HepG2 (cell line): Measurements from ENCODE around the gene FEM1C. TPM values are rescaled to one million over a fixed set of nuclear protein-coding genes. Genes with fewer than 3 reads are reported as not detected.

Experiments
- ATAC-seq: fragments of 200-7000 bp; cut with Tn5 transposase; 3 replicates; pipeline ENCODE4 v1.9.1; 2020; ENCODE audit warnings: mild to moderate bottlenecking, moderate library complexity
- BruUV-seq: library from RNA; stranded (reverse); fragments of 400-500 nt; replicated peaks from 2 replicates; lab custom pipeline; 2021; lab: Mats Ljungman, UMichigan
- CTCF ChIA-PET: fragments of 300-600 bp; formaldehyde crosslinking; extraction: SDS; loops from one replicate; lab custom pipeline; 2021; ENCODE audit warnings: low total read pairs, inconsistent platforms, low intra/inter-chr PET ratio; lab: Yijun Ruan, JAX
- POLR2A ChIA-PET: fragments of 350-600 bp; sonication (Branson Sonifier 250); formaldehyde crosslinking; loops from one replicate; lab custom pipeline; 2020; ENCODE audit warnings: antibody characterized with exemption, inconsistent platforms; lab: Yijun Ruan, JAX
- DNase-seq: peaks from one replicate; pipeline ENCODE4 v3.0.0-alpha.2; 2015; ENCODE audit warnings: low spot score
- FAIRE-seq: peaks from 3 replicates; lab custom pipeline; 2011; peaks lifted over from hg19 to GRCh38; lab: Jason Lieb, UNC
- H2AFZ ChIP-seq: one replicate; pipeline ENCODE4 v1.6.1; 2011; ENCODE audit warnings: low read length, inconsistent platforms
- H3K27ac ChIP-seq: fragments of 300-600 bp; 3 replicates; pipeline ENCODE4 v1.8.0; 2011; ENCODE audit warnings: mixed run types, mild to moderate bottlenecking, mixed read lengths, low read length, inconsistent platforms; ENCODE audit not compliant: insufficient read depth; ENCODE audit errors: extremely low read length
- H3K27me3 ChIP-seq, 2 experiments: fragments of 200-600 bp in 1 of 2; 2 replicates in 1 of 2; 3 replicates in 1 of 2; pipeline versions ENCODE4 v1.6.0 to v1.8.0; 2011; ENCODE audit warnings: low read length in 2 of 2, mild to moderate bottlenecking in 2 of 2, moderate library complexity in 2 of 2, inconsistent platforms in 1 of 2; ENCODE audit not compliant: insufficient read depth in 2 of 2, control insufficient read depth in 1 of 2
- H3K36me3 ChIP-seq, 2 experiments: fragments of 200-600 bp in 1 of 2; replicated peaks in 1 of 2; 2 replicates in 1 of 2; 3 replicates in 1 of 2; pipeline versions ENCODE4 v1.5.1 to v1.8.0; 2011; ENCODE audit warnings: low read length in 2 of 2, inconsistent platforms in 1 of 2; ENCODE audit not compliant: insufficient read depth in 2 of 2, control insufficient read depth in 1 of 2
- H3K4me1 ChIP-seq: 2 replicates; pipeline ENCODE4 v1.5.1; 2012; ENCODE audit warnings: low read length, inconsistent platforms; ENCODE audit not compliant: insufficient read depth
- H3K4me2 ChIP-seq: 2 replicates; pipeline ENCODE4 v1.6.0; 2011; ENCODE audit warnings: low read depth, low read length, inconsistent platforms
- H3K4me3 ChIP-seq, 3 experiments: fragments of 200-600 bp in 1 of 3; sonication (generic), shearing (Covaris generic) in 1 of 3; replicated peaks in 1 of 3; 2 replicates each; pipeline ENCODE4 v1.5.1; 2011 to 2016; ENCODE audit warnings: low read length in 3 of 3, inconsistent platforms in 2 of 3, low read depth in 2 of 3, mild to moderate bottlenecking in 2 of 3, control low read depth in 1 of 3, mixed read lengths in 1 of 3; ENCODE audit not compliant: insufficient read depth in 1 of 3
- H3K79me2 ChIP-seq: one replicate; pipeline ENCODE4 v1.6.1; 2011; ENCODE audit warnings: low read length, inconsistent platforms; ENCODE audit not compliant: insufficient read depth
- H3K9ac ChIP-seq: 2 replicates; pipeline ENCODE4 v1.6.0; 2011; ENCODE audit warnings: mild to moderate bottlenecking, low read depth, low read length, inconsistent platforms; ENCODE audit not compliant: insufficient read depth
- H3K9me3 ChIP-seq: 2 replicates; pipeline ENCODE4 v1.5.1; 2012; ENCODE audit warnings: mild to moderate bottlenecking, low read length
- H4K20me1 ChIP-seq: 2 replicates; pipeline ENCODE4 v1.6.0; 2011; ENCODE audit warnings: inconsistent platforms, mild to moderate bottlenecking, low read length, moderate library complexity; ENCODE audit not compliant: insufficient read depth
- MAFK ChIP-seq, 2 experiments: IDR thresholded peaks in 1 of 2; conservative IDR thresholded peaks in 1 of 2; 2 replicates each; pipeline ENCODE4 v1.6.1; 2011; ENCODE audit warnings: improper control_type of control experiment in 2 of 2, low read length in 2 of 2
- ZC3H13 ChIP-seq: sonication (generic); formaldehyde crosslinking; IDR thresholded peaks from 2 replicates; pipeline ENCODE4 v1.8.1; 2023; ENCODE audit warnings: mild to moderate bottlenecking, missing genetic modification reagents, moderate library complexity
- ZNF616 ChIP-seq: sonication (generic); formaldehyde crosslinking; IDR thresholded peaks from 2 replicates; pipeline ENCODE4 v1.5.0; 2020; ENCODE audit warnings: low read depth, mild to moderate bottlenecking, missing genetic modification reagents
- whole genome bisulfite sequencing: methylation state at CpG from one replicate; pipeline ENCODE4 v1.1.6; 2017; ENCODE audit warnings: low lambda C conversion rate; 5-methylcytosine and 5-hydroxymethylcytosine counted together
- in situ Hi-C: cut with HindIII; loops from 2 replicates; pipeline ENCODE4 v1.10.0; 2017; ENCODE audit warnings: low pct_unique_long_range_greater_than_20kb; ENCODE audit not compliant: extremely low pct_ligation_motif_present
- intact Hi-C: fragments of 100-400 bp; cut with micrococcal nuclease; formaldehyde crosslinking; loops from one replicate; pipeline ENCODE4 v1.10.0; 2022; ENCODE audit not compliant: unreplicated experiment
- polyA plus RNA-seq, 8 experiments: library from polyadenylated mRNA; depleted of rRNA in 3 of 8; stranded (reverse) in 7 of 8; unstranded in 1 of 8; fragments of >200 nt; fragmentation: Illumina TruSeq in 4 of 8; extraction: Trizol in 4 of 8; gene quantifications; 2 replicates each; pipeline versions ENCODE4 v1.2.1 to v1.2.3, GENCODE V29; 2011 to 2016; ENCODE audit warnings: low read depth in 4 of 8, missing spikeins in 1 of 8, mixed read lengths in 1 of 8; ENCODE audit not compliant: insufficient read depth in 1 of 8
- total RNA-seq, 5 experiments: library from RNA; depleted of rRNA; stranded (reverse); fragments of >200 nt; fragmentation: Illumina TruSeq; extraction: Trizol; gene quantifications; 2 replicates each; pipeline ENCODE4 v1.2.3, GENCODE V29; 2016; ENCODE audit warnings: low read depth in 1 of 5
- TF ChIP-seq, protein P1 (sequence below): sonication (generic); formaldehyde crosslinking; IDR thresholded peaks from 2 replicates; pipeline ENCODE4 v1.4.0; 2020; ENCODE audit warnings: missing genetic modification reagents
- TF ChIP-seq, protein P2 (sequence below): sonication (generic); formaldehyde crosslinking; IDR thresholded peaks from 2 replicates; pipeline ENCODE4; 2020; ENCODE audit warnings: missing genetic modification reagents, mild to moderate bottlenecking, borderline replicate concordance

FEM1C gene
- total and polyA plus RNA-seq, 2 of the 13 experiments (the other 11 are each of a cell fraction or from before 2014, with no cell fraction given), result 5.5 to 8.3 TPM

DNA sequence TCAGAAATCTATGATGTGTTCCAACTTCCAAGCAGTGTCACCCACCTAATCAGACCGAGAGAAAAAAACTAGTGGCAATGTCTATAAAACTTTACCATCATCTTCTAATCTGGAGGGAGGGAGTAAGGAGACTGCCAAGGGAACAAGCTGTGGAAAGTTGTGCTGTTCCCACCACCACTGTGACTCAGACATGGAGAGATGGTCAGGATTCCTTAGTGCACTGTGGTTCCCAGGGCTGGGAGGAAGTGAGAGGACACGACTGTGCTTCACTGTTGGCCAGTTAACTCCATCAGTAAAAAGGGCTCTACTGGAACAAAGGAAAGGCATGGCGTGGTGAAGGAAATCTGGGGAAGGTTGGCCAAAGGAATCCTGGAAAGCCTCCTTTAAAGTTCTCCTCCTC is 38.9 kb upstream of the FEM1C start (continued):
- TF ChIP-seq, protein P1, sequence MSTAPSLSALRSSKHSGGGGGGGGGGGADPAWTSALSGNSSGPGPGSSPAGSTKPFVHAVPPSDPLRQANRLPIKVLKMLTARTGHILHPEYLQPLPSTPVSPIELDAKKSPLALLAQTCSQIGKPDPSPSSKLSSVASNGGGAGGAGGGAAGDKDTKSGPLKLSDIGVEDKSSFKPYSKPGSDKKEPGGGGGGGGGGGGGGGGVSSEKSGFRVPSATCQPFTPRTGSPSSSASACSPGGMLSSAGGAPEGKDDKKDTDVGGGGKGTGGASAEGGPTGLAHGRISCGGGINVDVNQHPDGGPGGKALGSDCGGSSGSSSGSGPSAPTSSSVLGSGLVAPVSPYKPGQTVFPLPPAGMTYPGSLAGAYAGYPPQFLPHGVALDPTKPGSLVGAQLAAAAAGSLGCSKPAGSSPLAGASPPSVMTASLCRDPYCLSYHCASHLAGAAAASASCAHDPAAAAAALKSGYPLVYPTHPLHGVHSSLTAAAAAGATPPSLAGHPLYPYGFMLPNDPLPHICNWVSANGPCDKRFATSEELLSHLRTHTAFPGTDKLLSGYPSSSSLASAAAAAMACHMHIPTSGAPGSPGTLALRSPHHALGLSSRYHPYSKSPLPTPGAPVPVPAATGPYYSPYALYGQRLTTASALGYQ (CRISPR knock-in tag), result no peak
- TF ChIP-seq ZNF616, result no peak

DNA sequence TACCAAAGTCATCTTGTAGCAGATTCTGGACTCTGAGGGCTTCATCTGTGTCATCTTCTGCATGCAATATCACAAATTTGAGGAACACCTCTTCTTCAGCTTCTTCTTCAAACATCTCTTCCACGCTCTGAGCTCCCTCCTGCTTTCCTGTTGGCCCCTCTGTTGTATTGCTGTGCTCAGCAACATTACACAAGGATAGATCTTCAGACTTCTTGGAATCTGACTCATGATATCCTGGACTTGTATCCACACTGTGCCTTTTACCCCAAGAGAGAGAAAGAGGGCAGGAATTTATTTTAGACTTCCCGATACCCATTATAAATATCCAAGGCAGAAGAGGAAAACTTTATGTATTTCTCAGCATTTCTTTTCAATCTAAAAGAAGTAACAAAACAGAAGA is 36.4 kb upstream of the FEM1C start:
- DNase-seq (no peak), ATAC-seq (no peak), FAIRE-seq (no peak)
- H3K79me2 ChIP-seq, result no peaks in the 10 kb centered on the region
- no peaks in the 10 kb centered on the region for H3K4me1 ChIP-seq
- no peak overlapping the region for H3K4me2 ChIP-seq
- WGBS, result 32% methylated on average over 2 of the region's 2 CpGs
- no peaks in the 10 kb centered on the region for H3K36me3 ChIP-seq
- H3K27me3 ChIP-seq, result no peaks in the 10 kb centered on the region
- no peak overlapping the region for H3K4me3 ChIP-seq
- H3K9me3 ChIP-seq, result no peaks in the 10 kb centered on the region
- POLR2A ChIA-PET, result no interaction called here
- CTCF ChIA-PET, result no interaction called here
- in situ Hi-C loops, result no loop called here
- no peaks in the 10 kb centered on the region for H4K20me1 ChIP-seq
- no TSS peak for BruUV-seq
- TF ChIP-seq, protein P2, sequence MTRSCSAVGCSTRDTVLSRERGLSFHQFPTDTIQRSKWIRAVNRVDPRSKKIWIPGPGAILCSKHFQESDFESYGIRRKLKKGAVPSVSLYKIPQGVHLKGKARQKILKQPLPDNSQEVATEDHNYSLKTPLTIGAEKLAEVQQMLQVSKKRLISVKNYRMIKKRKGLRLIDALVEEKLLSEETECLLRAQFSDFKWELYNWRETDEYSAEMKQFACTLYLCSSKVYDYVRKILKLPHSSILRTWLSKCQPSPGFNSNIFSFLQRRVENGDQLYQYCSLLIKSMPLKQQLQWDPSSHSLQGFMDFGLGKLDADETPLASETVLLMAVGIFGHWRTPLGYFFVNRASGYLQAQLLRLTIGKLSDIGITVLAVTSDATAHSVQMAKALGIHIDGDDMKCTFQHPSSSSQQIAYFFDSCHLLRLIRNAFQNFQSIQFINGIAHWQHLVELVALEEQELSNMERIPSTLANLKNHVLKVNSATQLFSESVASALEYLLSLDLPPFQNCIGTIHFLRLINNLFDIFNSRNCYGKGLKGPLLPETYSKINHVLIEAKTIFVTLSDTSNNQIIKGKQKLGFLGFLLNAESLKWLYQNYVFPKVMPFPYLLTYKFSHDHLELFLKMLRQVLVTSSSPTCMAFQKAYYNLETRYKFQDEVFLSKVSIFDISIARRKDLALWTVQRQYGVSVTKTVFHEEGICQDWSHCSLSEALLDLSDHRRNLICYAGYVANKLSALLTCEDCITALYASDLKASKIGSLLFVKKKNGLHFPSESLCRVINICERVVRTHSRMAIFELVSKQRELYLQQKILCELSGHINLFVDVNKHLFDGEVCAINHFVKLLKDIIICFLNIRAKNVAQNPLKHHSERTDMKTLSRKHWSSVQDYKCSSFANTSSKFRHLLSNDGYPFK (CRISPR knock-in tag), result no peak
- TF ChIP-seq ZC3H13 (no peak), MAFK (conservative IDR thresholded peaks at IDR 0.05 in 1 of 2, IDR thresholded peaks at IDR 0.05 in 1 of 2; ENCODE audit: low read length in 2 of 2) (peak in 1 of 2 experiments; percentile 30; a peak in 1 of 4 replicates)
- no peak overlapping the region for H3K9ac ChIP-seq
- intact Hi-C loops, result no loop called here
- no peak overlapping the region for H3K27ac ChIP-seq
- H2AFZ ChIP-seq, result no peak overlapping the region
